ENCODE measurements around the gene PNKP.

The PNKP gene

GRCh38 chr19:49817964-49818648 lies 49.3 kb downstream of the PNKP start, which contains the start of gene MED25 (continued):
- TF ChIP-seq ZBTB11 (tag by site-specific recombination; conservative IDR thresholded peaks at IDR 0.05; ENCODE audit: low read depth) = peak; percentile 72
- peak; percentile 31 for TF ChIP-seq ZNF660 (tag by site-specific recombination; IDR thresholded peaks at IDR 0.05)
- peak; percentile 9; the same call in 1 of the 2 replicates for TF ChIP-seq PRDM1 (tag by site-specific recombination; IDR thresholded peaks at IDR 0.05)
- TF ChIP-seq ZNF513 (tag by site-specific recombination; IDR thresholded peaks at IDR 0.05) = no peak
- no peak for TF ChIP-seq ZNF518A (tag by site-specific recombination; conservative IDR thresholded peaks at IDR 0.05; ENCODE audit: low read depth)
- no peak for TF ChIP-seq HIC1 (tag by site-specific recombination; IDR thresholded peaks at IDR 0.05)
- TF ChIP-seq ZNF214 (tag by site-specific recombination; IDR thresholded peaks at IDR 0.05; ENCODE audit: borderline replicate concordance) = no peak
- no peak for TF ChIP-seq ZNF558 (tag by site-specific recombination; IDR thresholded peaks at IDR 0.05)
- peak; percentile 19; the same call in 1 of the 2 replicates for TF ChIP-seq ZNF561 (tag by site-specific recombination; IDR thresholded peaks at IDR 0.05; ENCODE audit: borderline replicate concordance)
- TF ChIP-seq ZBTB26 (tag by site-specific recombination; optimal IDR thresholded peaks at IDR 0.05) = peak; percentile 90
- TF ChIP-seq PRDM6 (tag by site-specific recombination; IDR thresholded peaks at IDR 0.05) = no peak
- no peak for TF ChIP-seq ZNF18 (tag by site-specific recombination; IDR thresholded peaks at IDR 0.05)
- peak; percentile 96 for TF ChIP-seq ZNF76 (tag by site-specific recombination; IDR thresholded peaks at IDR 0.05; ENCODE audit: borderline replicate concordance, low read depth)
- no peak for TF ChIP-seq ZNF10 (tag by site-specific recombination; IDR thresholded peaks at IDR 0.05)
- peak; percentile 76 for TF ChIP-seq ZBTB8A (tag by site-specific recombination; IDR thresholded peaks at IDR 0.05)
- TF ChIP-seq ZNF19 (tag by site-specific recombination; IDR thresholded peaks at IDR 0.05; ENCODE audit: low read depth) = no peak
- no peak for TF ChIP-seq ZNF37A (tag by site-specific recombination; IDR thresholded peaks at IDR 0.05)
- no peak for TF ChIP-seq ZNF624 (tag by site-specific recombination; IDR thresholded peaks at IDR 0.05)
- no peak for TF ChIP-seq ZSCAN16 (tag by site-specific recombination; IDR thresholded peaks at IDR 0.05)
- 0 out of 2 replicates have a peak, but pooled peaks have one; percentile 38 for TF ChIP-seq GLIS2 (tag by site-specific recombination; IDR thresholded peaks at IDR 0.05)

Data from HEK293 (cell line).